Measurements from ENCODE around the gene CLPTM1. TPM values are rescaled to one million over a fixed set of nuclear protein-coding genes. Genes with fewer than 3 reads are reported as not detected.
A peak's percentile ranks its signal among the peaks of the same experiment; 100 is the strongest.
"Not testable (repeated sequence)": the region's sequence is repeated elsewhere in the genome, so short reads cannot be mapped to it uniquely, and the experiment has no call there.

CLPTM1 gene
- total RNA-seq, 2 donors from 2014 or later: 63.1 to 69.3 TPM

DNA sequence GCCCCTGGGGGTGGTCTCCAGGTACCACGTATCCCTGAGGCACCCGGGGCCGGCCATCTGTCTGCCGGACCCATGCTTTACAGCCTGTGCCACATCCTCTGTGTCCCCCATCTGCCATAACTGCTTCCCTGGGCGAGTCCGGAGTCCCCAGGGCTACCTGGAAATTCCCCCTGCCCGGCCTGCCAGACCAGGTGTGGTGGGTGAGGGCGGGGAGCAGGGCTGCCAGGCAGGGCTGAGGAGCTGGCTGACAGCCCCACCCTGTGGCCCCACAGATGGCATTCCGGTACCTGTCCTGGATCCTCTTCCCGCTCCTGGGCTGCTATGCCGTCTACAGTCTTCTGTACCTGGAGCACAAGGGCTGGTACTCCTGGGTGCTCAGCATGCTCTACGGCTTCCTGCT, 35.8 kb downstream of the CLPTM1 start:
- Histone ChIP-seq H3K27me3 (replicated peaks; ENCODE audit: insufficient read depth) (no peaks in the 10 kb centered on the region), H3K9me3 (no peaks in the 10 kb centered on the region), H3K4me1 (ENCODE audit: control insufficient read depth in 1 of 2, low read depth in 2 of 2) (no peaks in the 10 kb centered on the region), H3K36me3 (peaks cover 45% of the 10 kb centered on the region), H3K4me3 (no peak overlapping the region), H3K27ac (no peak overlapping the region)
- ATAC-seq (ENCODE audit: insufficient number of reproducible peaks, low FRiP score, low read depth) (no peak), DNase-seq (ENCODE audit: low spot score) (no peak)
- TF ChIP-seq, protein P1, sequence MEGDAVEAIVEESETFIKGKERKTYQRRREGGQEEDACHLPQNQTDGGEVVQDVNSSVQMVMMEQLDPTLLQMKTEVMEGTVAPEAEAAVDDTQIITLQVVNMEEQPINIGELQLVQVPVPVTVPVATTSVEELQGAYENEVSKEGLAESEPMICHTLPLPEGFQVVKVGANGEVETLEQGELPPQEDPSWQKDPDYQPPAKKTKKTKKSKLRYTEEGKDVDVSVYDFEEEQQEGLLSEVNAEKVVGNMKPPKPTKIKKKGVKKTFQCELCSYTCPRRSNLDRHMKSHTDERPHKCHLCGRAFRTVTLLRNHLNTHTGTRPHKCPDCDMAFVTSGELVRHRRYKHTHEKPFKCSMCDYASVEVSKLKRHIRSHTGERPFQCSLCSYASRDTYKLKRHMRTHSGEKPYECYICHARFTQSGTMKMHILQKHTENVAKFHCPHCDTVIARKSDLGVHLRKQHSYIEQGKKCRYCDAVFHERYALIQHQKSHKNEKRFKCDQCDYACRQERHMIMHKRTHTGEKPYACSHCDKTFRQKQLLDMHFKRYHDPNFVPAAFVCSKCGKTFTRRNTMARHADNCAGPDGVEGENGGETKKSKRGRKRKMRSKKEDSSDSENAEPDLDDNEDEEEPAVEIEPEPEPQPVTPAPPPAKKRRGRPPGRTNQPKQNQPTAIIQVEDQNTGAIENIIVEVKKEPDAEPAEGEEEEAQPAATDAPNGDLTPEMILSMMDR (IDR thresholded peaks at IDR 0.05): no peak

- ATAC-seq (ENCODE audit: insufficient number of reproducible peaks, low FRiP score, low read depth) (no peak), DNase-seq (ENCODE audit: low spot score) (no peak)
- H3K4me1 ChIP-seq (ENCODE audit: control insufficient read depth in 1 of 2, low read depth in 2 of 2): no peaks in the 10 kb centered on the region
- peaks cover 32% of the 10 kb centered on the region for H3K36me3 ChIP-seq
- no peak overlapping the region for H3K4me3 ChIP-seq
- no peaks in the 10 kb centered on the region for H3K9me3 ChIP-seq
- TF ChIP-seq, protein P1 (IDR thresholded peaks at IDR 0.05): no peak
- no peak overlapping the region for H3K27ac ChIP-seq
- H3K27me3 ChIP-seq (replicated peaks; ENCODE audit: insufficient read depth): no peaks in the 10 kb centered on the region
These were observed 37.4 kb downstream of the CLPTM1 start for GRCh38 chr19:44992336-44993163.

GRCh38 chr19:44993526-44993925, 38.3 kb downstream of the CLPTM1 start:
- DNase-seq (ENCODE audit: low spot score) (no peak), ATAC-seq (ENCODE audit: insufficient number of reproducible peaks, low FRiP score, low read depth) (no peak)
- Histone ChIP-seq H3K36me3 (peaks cover 27% of the 10 kb centered on the region), H3K4me3 (no peak overlapping the region), H3K9me3 (no peaks in the 10 kb centered on the region), H3K4me1 (ENCODE audit: control insufficient read depth in 1 of 2, low read depth in 2 of 2) (no peaks in the 10 kb centered on the region), H3K27ac (no peak overlapping the region), H3K27me3 (replicated peaks; ENCODE audit: insufficient read depth) (no peaks in the 10 kb centered on the region)
- TF ChIP-seq, protein P1 (IDR thresholded peaks at IDR 0.05): no peak

DNA sequence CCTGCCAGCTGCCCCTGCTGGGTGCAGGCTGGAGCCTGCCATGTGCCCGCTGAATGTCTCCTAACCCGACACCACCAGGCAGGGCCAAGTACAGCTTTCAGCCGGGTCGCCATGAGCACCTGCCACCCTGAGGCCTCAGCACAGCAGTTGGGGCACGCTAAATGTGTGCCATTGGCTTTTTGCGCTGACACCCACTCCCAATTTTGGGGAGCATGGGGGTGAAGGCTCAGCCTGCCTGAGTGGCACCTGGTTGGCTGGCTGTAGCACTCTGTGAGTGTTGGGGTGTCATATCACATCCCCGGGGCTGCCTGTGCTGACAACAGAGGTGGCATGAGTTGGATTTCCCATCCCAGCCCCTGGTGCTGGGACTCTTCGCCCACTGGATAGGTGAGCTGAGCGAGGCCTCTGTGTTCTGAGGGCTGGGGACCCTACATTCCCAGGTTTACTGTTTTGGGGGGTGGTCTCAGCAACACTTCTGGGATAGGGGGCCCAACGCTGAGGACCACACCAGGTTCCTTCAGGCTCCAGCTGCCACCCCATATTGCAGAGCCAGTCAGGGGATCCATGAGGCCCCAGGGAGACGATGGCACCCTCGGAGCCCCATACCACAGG, 38.9 kb downstream of the CLPTM1 start:
- Histone ChIP-seq H3K4me1 (ENCODE audit: control insufficient read depth in 1 of 2, low read depth in 2 of 2) (no peaks in the 10 kb centered on the region), H3K27me3 (replicated peaks; ENCODE audit: insufficient read depth) (no peaks in the 10 kb centered on the region), H3K9me3 (no peaks in the 10 kb centered on the region), H3K27ac (no peak overlapping the region), H3K36me3 (peaks cover 27% of the 10 kb centered on the region), H3K4me3 (no peak overlapping the region)
- no peak for ATAC-seq (ENCODE audit: insufficient number of reproducible peaks, low FRiP score, low read depth)
- no peak for DNase-seq (ENCODE audit: low spot score)
- TF ChIP-seq, protein P1 (IDR thresholded peaks at IDR 0.05): no peak

DNA sequence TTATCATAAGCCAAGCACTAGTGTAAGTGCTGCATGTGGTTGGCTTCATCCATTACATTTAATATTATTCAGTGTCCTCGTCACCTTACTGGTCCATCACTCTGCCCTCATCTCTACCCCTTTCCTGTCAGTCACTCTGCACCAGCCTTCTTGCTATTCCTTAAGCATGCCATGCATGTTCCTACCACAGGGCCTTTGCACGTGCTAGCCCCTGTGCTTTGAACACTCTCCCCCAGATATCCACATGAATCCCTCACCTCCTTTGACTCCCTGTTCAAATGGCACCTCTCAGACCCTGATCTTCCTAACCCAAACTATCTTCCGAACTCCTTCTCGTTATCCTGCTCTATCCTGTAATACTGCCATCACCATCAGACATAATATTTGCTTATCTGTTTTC, 42.8 kb downstream of the CLPTM1 start:
- ATAC-seq (ENCODE audit: insufficient number of reproducible peaks, low FRiP score, low read depth): no peak
- Histone ChIP-seq H3K36me3 (no peaks in the 10 kb centered on the region), H3K4me1 (ENCODE audit: control insufficient read depth in 1 of 2, low read depth in 2 of 2) (peaks cover 5 to 12% of the 10 kb centered on the region in 2 donors), H3K9me3 (no peaks in the 10 kb centered on the region), H3K27me3 (replicated peaks; ENCODE audit: insufficient read depth) (no peaks in the 10 kb centered on the region), H3K4me3 (no peak overlapping the region), H3K27ac (no peak overlapping the region)
- DNase-seq (ENCODE audit: low spot score): no peak
- TF ChIP-seq, protein P1 (IDR thresholded peaks at IDR 0.05): no peak

GRCh38 chr19:44999131-44999925, 44.1 kb downstream of the CLPTM1 start:
- not testable (repeated sequence) for H3K27me3 ChIP-seq (replicated peaks; ENCODE audit: insufficient read depth); H3K9me3 ChIP-seq; DNase-seq (ENCODE audit: low spot score); ATAC-seq (ENCODE audit: insufficient number of reproducible peaks, low FRiP score, low read depth); H3K27ac ChIP-seq; H3K4me3 ChIP-seq; H3K36me3 ChIP-seq
- peaks cover 5 to 12% of the 10 kb centered on the region in 2 donors for H3K4me1 ChIP-seq (ENCODE audit: control insufficient read depth in 1 of 2, low read depth in 2 of 2)

DNA sequence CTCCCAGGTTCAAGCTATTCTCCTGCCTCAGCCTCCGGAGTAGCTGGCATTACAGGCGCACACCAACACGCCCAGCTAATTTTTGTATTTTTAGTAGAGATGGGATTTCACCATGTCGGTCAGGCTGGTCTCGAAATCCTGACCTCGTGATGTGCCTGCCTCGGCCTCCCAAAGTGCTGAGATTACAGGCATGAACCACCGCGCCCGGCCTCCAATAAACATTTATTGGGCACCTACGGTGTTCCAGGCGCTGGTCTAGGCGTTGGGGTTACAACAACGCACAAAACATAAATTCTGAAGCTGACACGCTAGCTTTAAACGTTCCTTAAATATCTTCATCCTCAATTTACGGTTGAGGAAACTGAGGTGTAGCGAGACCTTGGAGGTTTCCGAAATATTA, 45.5 kb downstream of the CLPTM1 start:
- H3K27ac ChIP-seq: peak overlapping the region; percentile 42 to 68
- DNase-seq (ENCODE audit: low spot score); H3K9me3 ChIP-seq; H3K36me3 ChIP-seq; H3K27me3 ChIP-seq (replicated peaks; ENCODE audit: insufficient read depth); ATAC-seq (ENCODE audit: insufficient number of reproducible peaks, low FRiP score, low read depth): not testable (repeated sequence)
- peaks cover 5 to 12% of the 10 kb centered on the region in 2 donors for H3K4me1 ChIP-seq (ENCODE audit: control insufficient read depth in 1 of 2, low read depth in 2 of 2)
- H3K4me3 ChIP-seq: peak overlapping the region; percentile 70
